Measurements from ENCODE around the gene KIF1A. TPM values are rescaled to one million over a fixed set of nuclear protein-coding genes. Genes with fewer than 3 reads are reported as not detected.

KIF1A gene
- total and polyA plus RNA-seq, 2 of the 8 experiments (the other 6 are each of a cell fraction or from before 2014, with no cell fraction given) = 61.3 to 281 TPM

DNA sequence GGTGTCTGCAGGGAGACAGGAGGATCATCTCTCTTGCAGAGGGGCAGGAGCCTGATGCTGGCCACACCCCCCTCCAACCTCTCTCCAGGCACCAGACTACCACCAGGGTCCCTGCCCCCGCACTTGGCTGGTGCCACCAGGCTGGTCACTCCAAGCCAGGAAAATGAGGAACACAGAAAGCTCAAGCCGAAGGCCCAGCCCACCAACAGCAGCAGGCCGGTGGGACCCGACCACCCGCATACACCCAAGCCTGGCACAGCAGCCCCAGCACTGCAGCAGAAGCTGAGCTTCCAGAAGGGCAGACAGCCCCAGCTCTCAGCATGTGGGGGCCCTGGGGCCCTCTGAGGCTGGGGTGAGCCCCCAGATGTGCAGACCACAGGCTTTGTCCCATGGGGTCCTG, 52.7 kb downstream of the KIF1A start:
- Histone ChIP-seq H3K36me3 (ENCODE audit: control insufficient read depth in 2 of 4, insufficient read depth in 4 of 4, low read length in 3 of 4) (peaks cover 49 to 93% (median 79%) of the 10 kb centered on the region in 4 experiments), H3K9me3 (ENCODE audit: insufficient read depth in 2 of 2, low read depth in 1 of 2, low read length in 1 of 2) (no peaks in the 10 kb centered on the region), H4K91ac (replicated peaks; ENCODE audit: insufficient read length, low read length) (no peak overlapping the region), H3K23ac (ENCODE audit: insufficient read length) (no peak overlapping the region), H3K4me3 (ENCODE audit: extremely low read depth in 1 of 4, insufficient read depth in 2 of 4, low read depth in 3 of 4, low read length in 4 of 4) (no peak overlapping the region), H3K9ac (replicated peaks in 1 of 4; ENCODE audit: extremely low read depth in 1 of 4, low read depth in 3 of 4, low read length in 3 of 4) (no peak overlapping the region), H3K4me1 (replicated peaks in 1 of 4; ENCODE audit: control insufficient read depth in 3 of 4, insufficient read depth in 4 of 4, low read length in 3 of 4) (no peaks in the 10 kb centered on the region), H3K56ac (replicated peaks; ENCODE audit: insufficient read length, low read depth, low read length) (no peak overlapping the region), H3K14ac (ENCODE audit: insufficient read length) (no peak overlapping the region), H3K4ac (replicated peaks; ENCODE audit: insufficient read length, low read depth, low read length) (no peak overlapping the region), H2BK12ac (ENCODE audit: low read depth, low read length) (no peak overlapping the region), H4K8ac (ENCODE audit: extremely low read depth, insufficient read depth, low read length) (no peak overlapping the region), H3K23me2 (ENCODE audit: low read depth, low read length) (no peaks in the 10 kb centered on the region), H2BK15ac (ENCODE audit: low read length) (no peak overlapping the region), H2AFZ (ENCODE audit: low read length) (no peak overlapping the region), H3K27me3 (replicated peaks in 1 of 4; ENCODE audit: control insufficient read depth in 3 of 4, extremely low read depth in 1 of 4, insufficient read depth in 3 of 4, low read length in 3 of 4) (no peaks in the 10 kb centered on the region), H2BK120ac (replicated peaks; ENCODE audit: low read depth, low read length) (no peak overlapping the region), H2BK5ac (ENCODE audit: low read depth, low read length) (no peak overlapping the region), H4K20me1 (replicated peaks in 1 of 2; ENCODE audit: control insufficient read depth in 1 of 2, insufficient read depth in 2 of 2, low read length in 2 of 2) (peaks cover 12 to 30% of the 10 kb centered on the region in 2 experiments), H3K18ac (ENCODE audit: extremely low read depth, low read length) (no peak overlapping the region), H3K4me2 (ENCODE audit: insufficient read depth in 1 of 2, low read depth in 2 of 2, low read length in 2 of 2) (no peak overlapping the region), H2AK5ac (ENCODE audit: low read depth, low read length) (no peak overlapping the region), H2BK20ac (ENCODE audit: low read length) (no peak overlapping the region), H3K27ac (ENCODE audit: low read depth, low read length) (no peak overlapping the region), H3K79me2 (ENCODE audit: control insufficient read depth in 1 of 2, insufficient read depth in 2 of 2, low read length in 2 of 2) (no peaks in the 10 kb centered on the region), H4K5ac (ENCODE audit: insufficient read length, low read depth, low read length) (no peak overlapping the region), H3K79me1 (ENCODE audit: low read depth, low read length) (peaks cover 3% of the 10 kb centered on the region; the same call in 1 of the 2 replicates)
- no peak for TF ChIP-seq RNF2 (IDR thresholded peaks at IDR 0.05; ENCODE audit: borderline replicate concordance, low read depth, low read length, missing control alignments, poor library complexity, severe bottlenecking)
- no peak for TF ChIP-seq POLR2A (IDR thresholded peaks at IDR 0.05; ENCODE audit: control extremely low read depth in 1 of 2, low read depth in 2 of 2, low read length in 2 of 2)
- TF ChIP-seq, protein P1, sequence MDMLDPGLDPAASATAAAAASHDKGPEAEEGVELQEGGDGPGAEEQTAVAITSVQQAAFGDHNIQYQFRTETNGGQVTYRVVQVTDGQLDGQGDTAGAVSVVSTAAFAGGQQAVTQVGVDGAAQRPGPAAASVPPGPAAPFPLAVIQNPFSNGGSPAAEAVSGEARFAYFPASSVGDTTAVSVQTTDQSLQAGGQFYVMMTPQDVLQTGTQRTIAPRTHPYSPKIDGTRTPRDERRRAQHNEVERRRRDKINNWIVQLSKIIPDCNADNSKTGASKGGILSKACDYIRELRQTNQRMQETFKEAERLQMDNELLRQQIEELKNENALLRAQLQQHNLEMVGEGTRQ (IDR thresholded peaks at IDR 0.05; ENCODE audit: low read length) = no peak
- no peak for TF ChIP-seq JUN (IDR thresholded peaks at IDR 0.05; ENCODE audit: low read depth, low read length)
- FAIRE-seq (no peak), DNase-seq (ENCODE audit: low read depth in 1 of 2, low spot score in 2 of 2) (no peak)
- ChIA-PET POLR2A (ENCODE audit: partially characterized antibody) (interaction anchor here (0.7 to 20.0 kb wide), 7 partner anchors 9 to 53 kb away, joined by 3 to 291 read pairs (median 13); partner anchors contain the start of gene KIF1A), CTCF (ENCODE audit: partially characterized antibody) (interaction anchor here (2.7 kb wide), 1 partner anchor 9 kb away, joined by 5 read pairs; no protein-coding TSS in a partner anchor)
- 96% methylated on average over 5 of the region's 5 CpGs; no CpG with 5 or more reads in 1 of the 2 experiments for WGBS, 2 experiments (ENCODE audit: extremely low coverage in 1 of 2, insufficient coverage in 1 of 2, insufficient read length in 1 of 2, insufficient replicate concordance in 2 of 2, low coverage in 1 of 2, low lambda C conversion rate in 2 of 2, missing lambda C conversion rate in 1 of 2)
